GM23338 (cell line): ENCODE data around the gene AHI1.

ENCODE experiments used
- CREB1 ChIP-seq: fragments of 250-450 bp; sonication (Bioruptor Pico); IDR thresholded peaks from 2 replicates; pipeline ENCODE4 v1.5.0; 2020; ENCODE audit warnings: low read depth, mild to moderate bottlenecking, moderate library complexity
- EZH2 ChIP-seq: fragments of 200-600 bp; sonication (generic); IDR thresholded peaks from one replicate; pipeline ENCODE4 v1.8.0; 2017; ENCODE audit warnings: antibody characterized with exemption, mild to moderate bottlenecking, low read depth; ENCODE audit not compliant: unreplicated experiment
- EZH2phosphoT487 ChIP-seq: fragments of 200-600 bp; sonication (generic); IDR thresholded peaks from one replicate; pipeline ENCODE4 v1.8.1; 2018; ENCODE audit warnings: antibody characterized with exemption; ENCODE audit not compliant: unreplicated experiment
- JUNB ChIP-seq: IDR thresholded peaks from one replicate; pipeline ENCODE4 v1.6.1; 2016; ENCODE audit warnings: antibody characterized with exemption; ENCODE audit not compliant: unreplicated experiment
- NANOG ChIP-seq: IDR thresholded peaks from 2 replicates; pipeline ENCODE4 v1.6.1; 2016; ENCODE audit warnings: antibody characterized with exemption, borderline replicate concordance
- POLR2AphosphoS5 ChIP-seq: IDR thresholded peaks from 2 replicates; pipeline ENCODE4 v1.6.1; 2016; ENCODE audit warnings: antibody characterized with exemption, low read depth
- STAT1 ChIP-seq: IDR thresholded peaks from one replicate; pipeline ENCODE4 v1.6.1; 2016; ENCODE audit warnings: antibody characterized with exemption; ENCODE audit not compliant: unreplicated experiment
- ZNF114 ChIP-seq: fragments of 250-450 bp; sonication (Bioruptor Pico); IDR thresholded peaks from 2 replicates; pipeline ENCODE4 v1.5.0; 2020; ENCODE audit warnings: mild to moderate bottlenecking, moderate library complexity
- ZNF331 ChIP-seq: fragments of 250-450 bp; sonication (Bioruptor Pico); IDR thresholded peaks from 2 replicates; pipeline ENCODE4 v1.5.0; 2020; ENCODE audit warnings: low read depth, mild to moderate bottlenecking, moderate library complexity
- TF ChIP-seq, protein P1 (sequence below), 2 experiments: fragments of 200-600 bp in 1 of 2; sonication (generic) in 1 of 2; conservative IDR thresholded peaks; 2 replicates each; pipeline versions ENCODE4 v1.5.1 to v1.6.1; 2016 to 2017; ENCODE audit warnings: antibody characterized with exemption in 2 of 2, low read depth in 2 of 2, mild to moderate bottlenecking in 2 of 2, moderate library complexity in 1 of 2
- TF ChIP-seq, protein P2 (sequence below): IDR thresholded peaks from 2 replicates; pipeline ENCODE4 v1.6.1; 2016; ENCODE audit warnings: antibody characterized with exemption
- TF ChIP-seq, protein P3 (sequence below): IDR thresholded peaks from one replicate; pipeline ENCODE4 v1.6.1; 2018; ENCODE audit warnings: antibody characterized with exemption; ENCODE audit not compliant: unreplicated experiment
- TF ChIP-seq, protein P4 (sequence below): fragments of 250-450 bp; sonication (Bioruptor Pico); IDR thresholded peaks from 2 replicates; pipeline ENCODE4 v1.5.0; 2020; ENCODE audit warnings: mild to moderate bottlenecking, moderate library complexity

DNA sequence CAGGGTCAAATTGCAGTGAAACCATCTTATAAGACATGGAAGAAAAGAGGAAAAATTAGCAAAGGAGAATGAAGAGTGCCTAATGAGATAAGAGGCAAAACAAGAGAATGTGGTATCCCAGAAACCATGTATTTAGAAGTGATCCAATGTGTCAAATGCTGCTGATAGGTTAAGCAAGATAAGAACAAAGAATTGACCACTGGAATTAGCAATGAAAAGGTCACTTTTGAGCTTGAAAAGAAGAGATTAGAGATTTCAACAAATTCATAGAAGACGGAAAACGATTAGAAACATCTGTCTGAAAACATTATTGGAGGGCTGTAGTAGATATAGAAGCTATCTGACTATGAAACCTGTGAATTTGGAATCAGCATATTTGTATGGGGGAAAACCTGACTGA, 112.2 kb downstream of the AHI1 start:
- TF ChIP-seq, protein P1, sequence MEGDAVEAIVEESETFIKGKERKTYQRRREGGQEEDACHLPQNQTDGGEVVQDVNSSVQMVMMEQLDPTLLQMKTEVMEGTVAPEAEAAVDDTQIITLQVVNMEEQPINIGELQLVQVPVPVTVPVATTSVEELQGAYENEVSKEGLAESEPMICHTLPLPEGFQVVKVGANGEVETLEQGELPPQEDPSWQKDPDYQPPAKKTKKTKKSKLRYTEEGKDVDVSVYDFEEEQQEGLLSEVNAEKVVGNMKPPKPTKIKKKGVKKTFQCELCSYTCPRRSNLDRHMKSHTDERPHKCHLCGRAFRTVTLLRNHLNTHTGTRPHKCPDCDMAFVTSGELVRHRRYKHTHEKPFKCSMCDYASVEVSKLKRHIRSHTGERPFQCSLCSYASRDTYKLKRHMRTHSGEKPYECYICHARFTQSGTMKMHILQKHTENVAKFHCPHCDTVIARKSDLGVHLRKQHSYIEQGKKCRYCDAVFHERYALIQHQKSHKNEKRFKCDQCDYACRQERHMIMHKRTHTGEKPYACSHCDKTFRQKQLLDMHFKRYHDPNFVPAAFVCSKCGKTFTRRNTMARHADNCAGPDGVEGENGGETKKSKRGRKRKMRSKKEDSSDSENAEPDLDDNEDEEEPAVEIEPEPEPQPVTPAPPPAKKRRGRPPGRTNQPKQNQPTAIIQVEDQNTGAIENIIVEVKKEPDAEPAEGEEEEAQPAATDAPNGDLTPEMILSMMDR (conservative IDR thresholded peaks at IDR 0.05; ENCODE audit: low read depth in 2 of 2) = no peak
- no peak for TF ChIP-seq POLR2AphosphoS5
- no peak for TF ChIP-seq EZH2
- TF ChIP-seq EZH2phosphoT487 = no peak
- TF ChIP-seq ZNF331 (CRISPR knock-in tag) = no peak
- TF ChIP-seq JUNB = no peak
- no peak for TF ChIP-seq CREB1 (CRISPR knock-in tag)
- TF ChIP-seq, protein P2, sequence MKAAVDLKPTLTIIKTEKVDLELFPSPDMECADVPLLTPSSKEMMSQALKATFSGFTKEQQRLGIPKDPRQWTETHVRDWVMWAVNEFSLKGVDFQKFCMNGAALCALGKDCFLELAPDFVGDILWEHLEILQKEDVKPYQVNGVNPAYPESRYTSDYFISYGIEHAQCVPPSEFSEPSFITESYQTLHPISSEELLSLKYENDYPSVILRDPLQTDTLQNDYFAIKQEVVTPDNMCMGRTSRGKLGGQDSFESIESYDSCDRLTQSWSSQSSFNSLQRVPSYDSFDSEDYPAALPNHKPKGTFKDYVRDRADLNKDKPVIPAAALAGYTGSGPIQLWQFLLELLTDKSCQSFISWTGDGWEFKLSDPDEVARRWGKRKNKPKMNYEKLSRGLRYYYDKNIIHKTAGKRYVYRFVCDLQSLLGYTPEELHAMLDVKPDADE = no peak
- no peak for TF ChIP-seq NANOG
- TF ChIP-seq, protein P3, sequence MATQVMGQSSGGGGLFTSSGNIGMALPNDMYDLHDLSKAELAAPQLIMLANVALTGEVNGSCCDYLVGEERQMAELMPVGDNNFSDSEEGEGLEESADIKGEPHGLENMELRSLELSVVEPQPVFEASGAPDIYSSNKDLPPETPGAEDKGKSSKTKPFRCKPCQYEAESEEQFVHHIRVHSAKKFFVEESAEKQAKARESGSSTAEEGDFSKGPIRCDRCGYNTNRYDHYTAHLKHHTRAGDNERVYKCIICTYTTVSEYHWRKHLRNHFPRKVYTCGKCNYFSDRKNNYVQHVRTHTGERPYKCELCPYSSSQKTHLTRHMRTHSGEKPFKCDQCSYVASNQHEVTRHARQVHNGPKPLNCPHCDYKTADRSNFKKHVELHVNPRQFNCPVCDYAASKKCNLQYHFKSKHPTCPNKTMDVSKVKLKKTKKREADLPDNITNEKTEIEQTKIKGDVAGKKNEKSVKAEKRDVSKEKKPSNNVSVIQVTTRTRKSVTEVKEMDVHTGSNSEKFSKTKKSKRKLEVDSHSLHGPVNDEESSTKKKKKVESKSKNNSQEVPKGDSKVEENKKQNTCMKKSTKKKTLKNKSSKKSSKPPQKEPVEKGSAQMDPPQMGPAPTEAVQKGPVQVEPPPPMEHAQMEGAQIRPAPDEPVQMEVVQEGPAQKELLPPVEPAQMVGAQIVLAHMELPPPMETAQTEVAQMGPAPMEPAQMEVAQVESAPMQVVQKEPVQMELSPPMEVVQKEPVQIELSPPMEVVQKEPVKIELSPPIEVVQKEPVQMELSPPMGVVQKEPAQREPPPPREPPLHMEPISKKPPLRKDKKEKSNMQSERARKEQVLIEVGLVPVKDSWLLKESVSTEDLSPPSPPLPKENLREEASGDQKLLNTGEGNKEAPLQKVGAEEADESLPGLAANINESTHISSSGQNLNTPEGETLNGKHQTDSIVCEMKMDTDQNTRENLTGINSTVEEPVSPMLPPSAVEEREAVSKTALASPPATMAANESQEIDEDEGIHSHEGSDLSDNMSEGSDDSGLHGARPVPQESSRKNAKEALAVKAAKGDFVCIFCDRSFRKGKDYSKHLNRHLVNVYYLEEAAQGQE = no peak
- no peak for TF ChIP-seq ZNF114
- TF ChIP-seq STAT1 = no peak
- TF ChIP-seq, protein P4, sequence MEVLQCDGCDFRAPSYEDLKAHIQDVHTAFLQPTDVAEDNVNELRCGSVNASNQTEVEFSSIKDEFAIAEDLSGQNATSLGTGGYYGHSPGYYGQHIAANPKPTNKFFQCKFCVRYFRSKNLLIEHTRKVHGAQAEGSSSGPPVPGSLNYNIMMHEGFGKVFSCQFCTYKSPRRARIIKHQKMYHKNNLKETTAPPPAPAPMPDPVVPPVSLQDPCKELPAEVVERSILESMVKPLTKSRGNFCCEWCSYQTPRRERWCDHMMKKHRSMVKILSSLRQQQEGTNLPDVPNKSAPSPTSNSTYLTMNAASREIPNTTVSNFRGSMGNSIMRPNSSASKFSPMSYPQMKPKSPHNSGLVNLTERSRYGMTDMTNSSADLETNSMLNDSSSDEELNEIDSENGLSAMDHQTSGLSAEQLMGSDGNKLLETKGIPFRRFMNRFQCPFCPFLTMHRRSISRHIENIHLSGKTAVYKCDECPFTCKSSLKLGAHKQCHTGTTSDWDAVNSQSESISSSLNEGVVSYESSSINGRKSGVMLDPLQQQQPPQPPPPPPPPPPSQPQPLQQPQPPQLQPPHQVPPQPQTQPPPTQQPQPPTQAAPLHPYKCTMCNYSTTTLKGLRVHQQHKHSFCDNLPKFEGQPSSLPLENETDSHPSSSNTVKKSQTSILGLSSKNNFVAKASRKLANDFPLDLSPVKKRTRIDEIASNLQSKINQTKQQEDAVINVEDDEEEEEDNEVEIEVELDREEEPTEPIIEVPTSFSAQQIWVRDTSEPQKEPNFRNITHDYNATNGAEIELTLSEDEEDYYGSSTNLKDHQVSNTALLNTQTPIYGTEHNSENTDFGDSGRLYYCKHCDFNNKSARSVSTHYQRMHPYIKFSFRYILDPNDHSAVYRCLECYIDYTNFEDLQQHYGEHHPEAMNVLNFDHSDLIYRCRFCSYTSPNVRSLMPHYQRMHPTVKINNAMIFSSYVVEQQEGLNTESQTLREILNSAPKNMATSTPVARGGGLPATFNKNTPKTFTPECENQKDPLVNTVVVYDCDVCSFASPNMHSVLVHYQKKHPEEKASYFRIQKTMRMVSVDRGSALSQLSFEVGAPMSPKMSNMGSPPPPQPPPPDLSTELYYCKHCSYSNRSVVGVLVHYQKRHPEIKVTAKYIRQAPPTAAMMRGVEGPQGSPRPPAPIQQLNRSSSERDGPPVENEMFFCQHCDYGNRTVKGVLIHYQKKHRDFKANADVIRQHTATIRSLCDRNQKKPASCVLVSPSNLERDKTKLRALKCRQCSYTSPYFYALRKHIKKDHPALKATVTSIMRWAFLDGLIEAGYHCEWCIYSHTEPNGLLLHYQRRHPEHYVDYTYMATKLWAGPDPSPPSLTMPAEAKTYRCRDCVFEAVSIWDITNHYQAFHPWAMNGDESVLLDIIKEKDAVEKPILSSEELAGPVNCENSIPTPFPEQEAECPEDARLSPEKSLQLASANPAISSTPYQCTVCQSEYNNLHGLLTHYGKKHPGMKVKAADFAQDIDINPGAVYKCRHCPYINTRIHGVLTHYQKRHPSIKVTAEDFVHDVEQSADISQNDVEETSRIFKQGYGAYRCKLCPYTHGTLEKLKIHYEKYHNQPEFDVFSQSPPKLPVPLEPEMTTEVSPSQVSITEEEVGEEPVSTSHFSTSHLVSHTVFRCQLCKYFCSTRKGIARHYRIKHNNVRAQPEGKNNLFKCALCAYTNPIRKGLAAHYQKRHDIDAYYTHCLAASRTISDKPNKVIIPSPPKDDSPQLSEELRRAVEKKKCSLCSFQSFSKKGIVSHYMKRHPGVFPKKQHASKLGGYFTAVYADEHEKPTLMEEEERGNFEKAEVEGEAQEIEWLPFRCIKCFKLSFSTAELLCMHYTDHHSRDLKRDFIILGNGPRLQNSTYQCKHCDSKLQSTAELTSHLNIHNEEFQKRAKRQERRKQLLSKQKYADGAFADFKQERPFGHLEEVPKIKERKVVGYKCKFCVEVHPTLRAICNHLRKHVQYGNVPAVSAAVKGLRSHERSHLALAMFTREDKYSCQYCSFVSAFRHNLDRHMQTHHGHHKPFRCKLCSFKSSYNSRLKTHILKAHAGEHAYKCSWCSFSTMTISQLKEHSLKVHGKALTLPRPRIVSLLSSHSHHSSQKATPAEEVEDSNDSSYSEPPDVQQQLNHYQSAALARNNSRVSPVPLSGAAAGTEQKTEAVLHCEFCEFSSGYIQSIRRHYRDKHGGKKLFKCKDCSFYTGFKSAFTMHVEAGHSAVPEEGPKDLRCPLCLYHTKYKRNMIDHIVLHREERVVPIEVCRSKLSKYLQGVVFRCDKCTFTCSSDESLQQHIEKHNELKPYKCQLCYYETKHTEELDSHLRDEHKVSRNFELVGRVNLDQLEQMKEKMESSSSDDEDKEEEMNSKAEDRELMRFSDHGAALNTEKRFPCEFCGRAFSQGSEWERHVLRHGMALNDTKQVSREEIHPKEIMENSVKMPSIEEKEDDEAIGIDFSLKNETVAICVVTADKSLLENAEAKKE = no peak
